Keratinocyte (primary cell): ENCODE results near the gene MAP2K5.

Experiments
- CTCF ChIP-seq, 3 experiments: IDR thresholded peaks in 1 of 3; conservative IDR thresholded peaks in 1 of 3; optimal IDR thresholded peaks in 1 of 3; 2 replicates in 2 of 3; 3 replicates in 1 of 3; pipeline versions ENCODE3 to v1.5.1; 2011; ENCODE audit warnings: low read length in 3 of 3, mild to moderate bottlenecking in 3 of 3, moderate library complexity in 2 of 3, control low read depth in 1 of 3, inconsistent platforms in 1 of 3; ENCODE audit not compliant: insufficient read depth in 2 of 3; ENCODE audit errors: extremely low read depth in 1 of 3
- EZH2 ChIP-seq: IDR thresholded peaks from one replicate; pipeline ENCODE4 v1.6.1; 2012; ENCODE audit warnings: inconsistent platforms, mild to moderate bottlenecking, low read length, moderate library complexity

GRCh38 chr15:67547836-67548235 is 5.3 kb downstream of the MAP2K5 start:
- TF ChIP-seq EZH2 (no peak), CTCF (optimal IDR thresholded peaks at IDR 0.05 in 1 of 3, IDR thresholded peaks at IDR 0.05 in 1 of 3, conservative IDR thresholded peaks at IDR 0.05 in 1 of 3; ENCODE audit: extremely low read depth in 1 of 3, insufficient read depth in 2 of 3, low read length in 3 of 3) (no peak)
